Measurements from ENCODE around the gene RPL27A. TPM values are rescaled to one million over a fixed set of nuclear protein-coding genes. Genes with fewer than 3 reads are reported as not detected.

RPL27A gene
- polyA plus RNA-seq, 1 experiment = 988 TPM

DNA sequence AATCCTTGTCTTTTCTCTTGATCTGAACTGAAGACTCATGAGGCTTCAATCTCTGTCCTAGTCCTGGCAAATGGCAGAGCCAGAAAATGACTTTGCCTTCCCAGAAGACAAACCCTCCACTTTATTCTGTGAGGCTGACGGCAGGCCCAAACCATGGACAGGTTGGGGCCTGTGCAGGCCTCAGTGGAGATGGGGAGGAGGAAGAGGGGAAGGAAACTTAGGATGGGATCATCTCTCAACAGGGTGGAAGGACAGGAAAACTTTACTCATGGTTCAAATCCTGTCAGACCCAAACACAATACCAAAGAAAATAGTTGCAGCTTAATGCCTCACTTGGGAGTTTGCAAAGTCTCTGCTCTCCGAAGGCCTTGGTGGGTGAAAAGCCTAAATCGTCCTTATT, 9.8 kb downstream of the RPL27A start:
- DNase-seq (ENCODE audit: low read depth) = no peak
- CTCF ChIA-PET = no interaction called here
- peaks cover 32% of the 10 kb centered on the region for H3K36me3 ChIP-seq (ENCODE audit: control insufficient read depth, insufficient read depth, low read length)

DNA sequence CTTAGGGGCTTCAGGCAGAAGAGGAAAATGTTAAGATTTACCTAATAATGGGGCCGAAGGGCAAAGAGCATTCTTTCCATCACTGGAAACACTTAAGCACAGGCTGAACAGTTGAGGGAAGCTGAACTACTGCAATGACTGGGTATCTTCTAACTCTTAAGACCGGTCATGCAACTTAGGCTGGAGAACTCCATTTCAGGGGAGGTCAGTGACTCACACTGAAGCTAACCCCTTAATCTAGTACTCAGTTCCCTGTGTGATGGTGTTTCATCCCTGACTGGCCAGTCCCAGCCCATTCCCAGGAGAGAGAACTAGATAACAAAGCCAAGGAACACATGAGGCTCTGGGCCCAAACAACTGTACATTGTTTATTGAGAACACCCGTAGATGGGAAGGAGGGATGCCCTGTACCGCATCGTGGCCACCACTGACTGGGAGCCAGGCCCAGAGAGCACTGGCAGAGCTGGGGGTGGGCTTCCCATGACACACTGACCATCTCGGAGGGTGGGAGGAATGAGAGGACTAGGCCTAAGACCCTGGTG, 10.5 kb downstream of the RPL27A start:
- CTCF ChIA-PET = no interaction called here
- TF ChIP-seq, protein P1, sequence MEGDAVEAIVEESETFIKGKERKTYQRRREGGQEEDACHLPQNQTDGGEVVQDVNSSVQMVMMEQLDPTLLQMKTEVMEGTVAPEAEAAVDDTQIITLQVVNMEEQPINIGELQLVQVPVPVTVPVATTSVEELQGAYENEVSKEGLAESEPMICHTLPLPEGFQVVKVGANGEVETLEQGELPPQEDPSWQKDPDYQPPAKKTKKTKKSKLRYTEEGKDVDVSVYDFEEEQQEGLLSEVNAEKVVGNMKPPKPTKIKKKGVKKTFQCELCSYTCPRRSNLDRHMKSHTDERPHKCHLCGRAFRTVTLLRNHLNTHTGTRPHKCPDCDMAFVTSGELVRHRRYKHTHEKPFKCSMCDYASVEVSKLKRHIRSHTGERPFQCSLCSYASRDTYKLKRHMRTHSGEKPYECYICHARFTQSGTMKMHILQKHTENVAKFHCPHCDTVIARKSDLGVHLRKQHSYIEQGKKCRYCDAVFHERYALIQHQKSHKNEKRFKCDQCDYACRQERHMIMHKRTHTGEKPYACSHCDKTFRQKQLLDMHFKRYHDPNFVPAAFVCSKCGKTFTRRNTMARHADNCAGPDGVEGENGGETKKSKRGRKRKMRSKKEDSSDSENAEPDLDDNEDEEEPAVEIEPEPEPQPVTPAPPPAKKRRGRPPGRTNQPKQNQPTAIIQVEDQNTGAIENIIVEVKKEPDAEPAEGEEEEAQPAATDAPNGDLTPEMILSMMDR (IDR thresholded peaks at IDR 0.05; ENCODE audit: insufficient read depth, low read depth, low read length) = no peak
- peaks cover 37% of the 10 kb centered on the region for H3K36me3 ChIP-seq (ENCODE audit: control insufficient read depth, insufficient read depth, low read length)
- H3K27me3 ChIP-seq (ENCODE audit: control insufficient read depth, insufficient read depth, low read length) = no peaks in the 10 kb centered on the region
- H3K4me3 ChIP-seq (ENCODE audit: low read depth, low read length) = no peak overlapping the region
- POLR2A ChIA-PET = no interaction called here
- DNase-seq (ENCODE audit: low read depth) = no peak

More for the DNA sequence above, 9.8 kb downstream of the RPL27A start:
- TF ChIP-seq, protein P1 (IDR thresholded peaks at IDR 0.05; ENCODE audit: insufficient read depth, low read depth, low read length) = no peak
- POLR2A ChIA-PET = no interaction called here
- no peaks in the 10 kb centered on the region for H3K27me3 ChIP-seq (ENCODE audit: control insufficient read depth, insufficient read depth, low read length)
- no peak overlapping the region for H3K4me3 ChIP-seq (ENCODE audit: low read depth, low read length)

DNA sequence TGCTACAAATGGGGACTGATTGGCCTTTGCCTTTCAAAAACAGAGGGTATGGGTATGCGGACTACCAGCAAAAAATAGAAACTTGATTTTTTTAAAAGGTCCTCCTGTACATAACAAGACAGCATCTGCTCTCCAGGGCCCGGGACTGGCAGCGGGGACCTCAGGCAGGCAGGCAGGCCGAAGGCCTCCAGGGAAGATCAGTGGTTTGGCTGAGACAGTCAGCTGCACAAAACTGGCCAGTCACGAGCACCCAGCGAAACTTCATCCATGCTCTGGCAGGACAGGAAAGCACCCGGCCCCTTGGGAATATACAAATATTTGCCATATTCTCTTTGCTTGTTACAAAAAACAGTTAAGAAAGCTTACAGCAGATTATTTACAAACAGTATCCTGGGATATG, 11.0 kb downstream of the RPL27A start:
- no peak for DNase-seq (ENCODE audit: low read depth)
- Histone ChIP-seq H3K36me3 (ENCODE audit: control insufficient read depth, insufficient read depth, low read length) (peaks cover 42% of the 10 kb centered on the region), H3K4me3 (ENCODE audit: low read depth, low read length) (no peak overlapping the region), H3K27me3 (ENCODE audit: control insufficient read depth, insufficient read depth, low read length) (no peaks in the 10 kb centered on the region)
- TF ChIP-seq, protein P1 (IDR thresholded peaks at IDR 0.05; ENCODE audit: insufficient read depth, low read depth, low read length) = no peak
- CTCF ChIA-PET = no interaction called here
- POLR2A ChIA-PET = no interaction called here

DNA sequence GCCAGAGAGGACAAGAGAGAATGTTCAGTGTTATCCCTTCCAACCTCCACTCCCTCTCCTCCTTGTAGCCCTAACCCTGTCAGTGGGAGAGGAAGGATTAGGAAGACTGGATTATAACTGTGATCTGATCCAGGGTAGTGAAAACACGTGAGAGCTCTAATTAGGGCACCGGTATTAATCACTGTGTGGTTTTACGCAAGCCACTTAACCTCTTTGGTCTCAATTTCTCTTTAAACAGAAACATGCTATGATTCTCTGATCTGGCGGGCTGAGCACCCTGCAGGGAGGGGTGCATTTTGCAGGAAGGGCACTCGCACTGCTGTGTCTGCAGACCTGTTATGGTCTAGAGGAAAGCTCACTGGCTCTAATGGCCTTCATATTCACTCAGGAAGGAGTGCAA, 11.5 kb downstream of the RPL27A start:
- POLR2A ChIA-PET = no interaction called here
- TF ChIP-seq, protein P1 (IDR thresholded peaks at IDR 0.05; ENCODE audit: insufficient read depth, low read depth, low read length) = no peak
- no peak for DNase-seq (ENCODE audit: low read depth)
- Histone ChIP-seq H3K27me3 (ENCODE audit: control insufficient read depth, insufficient read depth, low read length) (no peaks in the 10 kb centered on the region), H3K4me3 (ENCODE audit: low read depth, low read length) (no peak overlapping the region), H3K36me3 (ENCODE audit: control insufficient read depth, insufficient read depth, low read length) (peaks cover 47% of the 10 kb centered on the region)
- CTCF ChIA-PET = no interaction called here

DNA sequence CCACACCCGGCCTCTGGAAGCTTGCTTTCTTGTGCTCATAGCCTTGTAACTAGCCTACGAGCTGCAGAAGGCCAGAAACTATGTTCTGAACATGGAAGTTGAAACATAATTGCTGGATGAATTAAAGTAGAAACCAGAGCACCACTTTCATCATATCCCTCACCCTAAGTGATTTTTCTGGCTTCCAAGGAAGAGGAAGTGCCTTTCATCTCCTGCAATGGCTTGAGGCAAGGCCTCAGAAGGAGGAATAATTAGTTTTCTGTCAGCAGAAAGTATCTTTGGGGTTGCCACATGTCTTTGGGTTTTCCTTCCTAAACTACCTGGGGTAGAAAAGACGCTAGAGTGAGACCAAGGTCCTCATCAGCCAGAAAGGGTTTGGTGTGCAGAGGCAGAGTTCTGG, 14.5 kb downstream of the RPL27A start:
- DNase-seq (ENCODE audit: low read depth) = no peak
- TF ChIP-seq, protein P1 (IDR thresholded peaks at IDR 0.05; ENCODE audit: insufficient read depth, low read depth, low read length) = no peak
- CTCF ChIA-PET = no interaction called here
- POLR2A ChIA-PET = no interaction called here
- H3K27me3 ChIP-seq (ENCODE audit: control insufficient read depth, insufficient read depth, low read length) = no peaks in the 10 kb centered on the region
- H3K36me3 ChIP-seq (ENCODE audit: control insufficient read depth, insufficient read depth, low read length) = peaks cover 55% of the 10 kb centered on the region
- no peak overlapping the region for H3K4me3 ChIP-seq (ENCODE audit: low read depth, low read length)
